NB4 (cell line): ENCODE measurements around the gene SUPT20H.

Experiments used
- DNase-seq: peaks from one replicate; pipeline ENCODE4 v3.0.0; 2010; ENCODE audit warnings: low read depth
- H3K4me3 ChIP-seq: one replicate; pipeline ENCODE4 v1.5.1; 2011; ENCODE audit warnings: mild to moderate bottlenecking, low read depth, low read length, moderate library complexity
- MYC ChIP-seq: IDR thresholded peaks from 2 replicates; pipeline ENCODE4 v1.6.1; 2011; ENCODE audit warnings: low read depth, low read length
- POLR2A ChIP-seq: IDR thresholded peaks from 2 replicates; pipeline ENCODE4 v1.6.1; 2011; ENCODE audit warnings: mild to moderate bottlenecking; ENCODE audit not compliant: insufficient read length; ENCODE audit errors: extremely low read depth
- TF ChIP-seq, protein P1 (sequence below): IDR thresholded peaks from 2 replicates; pipeline ENCODE4 v1.6.1; 2011; ENCODE audit warnings: low read depth, low read length
- TF ChIP-seq, protein P2 (sequence below): IDR thresholded peaks from one replicate; pipeline ENCODE4 v1.5.1; 2012; ENCODE audit warnings: low read depth, low read length

SUPT20H gene

GRCh38 chr13:37076818-37077217 is 17.3 kb upstream of the SUPT20H start:
- no peak for TF ChIP-seq MYC
- no peak for TF ChIP-seq POLR2A
- TF ChIP-seq, protein P1, sequence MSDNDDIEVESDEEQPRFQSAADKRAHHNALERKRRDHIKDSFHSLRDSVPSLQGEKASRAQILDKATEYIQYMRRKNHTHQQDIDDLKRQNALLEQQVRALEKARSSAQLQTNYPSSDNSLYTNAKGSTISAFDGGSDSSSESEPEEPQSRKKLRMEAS = no peak
- TF ChIP-seq, protein P2, sequence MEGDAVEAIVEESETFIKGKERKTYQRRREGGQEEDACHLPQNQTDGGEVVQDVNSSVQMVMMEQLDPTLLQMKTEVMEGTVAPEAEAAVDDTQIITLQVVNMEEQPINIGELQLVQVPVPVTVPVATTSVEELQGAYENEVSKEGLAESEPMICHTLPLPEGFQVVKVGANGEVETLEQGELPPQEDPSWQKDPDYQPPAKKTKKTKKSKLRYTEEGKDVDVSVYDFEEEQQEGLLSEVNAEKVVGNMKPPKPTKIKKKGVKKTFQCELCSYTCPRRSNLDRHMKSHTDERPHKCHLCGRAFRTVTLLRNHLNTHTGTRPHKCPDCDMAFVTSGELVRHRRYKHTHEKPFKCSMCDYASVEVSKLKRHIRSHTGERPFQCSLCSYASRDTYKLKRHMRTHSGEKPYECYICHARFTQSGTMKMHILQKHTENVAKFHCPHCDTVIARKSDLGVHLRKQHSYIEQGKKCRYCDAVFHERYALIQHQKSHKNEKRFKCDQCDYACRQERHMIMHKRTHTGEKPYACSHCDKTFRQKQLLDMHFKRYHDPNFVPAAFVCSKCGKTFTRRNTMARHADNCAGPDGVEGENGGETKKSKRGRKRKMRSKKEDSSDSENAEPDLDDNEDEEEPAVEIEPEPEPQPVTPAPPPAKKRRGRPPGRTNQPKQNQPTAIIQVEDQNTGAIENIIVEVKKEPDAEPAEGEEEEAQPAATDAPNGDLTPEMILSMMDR = no peak
- no peak for DNase-seq
- no peak overlapping the region for H3K4me3 ChIP-seq

DNA sequence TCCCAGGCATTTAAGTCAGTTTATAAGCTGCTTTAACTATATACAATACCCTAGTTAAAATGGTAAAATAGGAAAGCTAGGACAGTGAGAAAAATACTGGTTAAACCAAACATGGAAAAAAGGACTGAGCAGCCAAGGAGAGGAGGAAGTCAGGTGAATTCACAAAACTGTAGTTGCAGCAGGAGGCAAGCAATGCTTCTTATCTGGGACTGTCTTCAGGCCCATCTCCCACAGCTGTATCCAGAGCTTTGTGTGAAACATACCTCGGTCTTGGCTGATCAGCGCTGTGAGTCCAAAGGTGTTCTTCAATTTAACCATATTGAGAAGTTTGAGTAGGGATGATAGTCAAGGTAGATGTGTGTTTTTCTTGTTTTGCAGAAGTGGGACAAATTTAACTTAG is 15.7 kb upstream of the SUPT20H start:
- no peak for TF ChIP-seq MYC
- TF ChIP-seq, protein P1 = no peak
- TF ChIP-seq, protein P2 = no peak
- TF ChIP-seq POLR2A = no peak
- H3K4me3 ChIP-seq = no peak overlapping the region
- no peak for DNase-seq

DNA sequence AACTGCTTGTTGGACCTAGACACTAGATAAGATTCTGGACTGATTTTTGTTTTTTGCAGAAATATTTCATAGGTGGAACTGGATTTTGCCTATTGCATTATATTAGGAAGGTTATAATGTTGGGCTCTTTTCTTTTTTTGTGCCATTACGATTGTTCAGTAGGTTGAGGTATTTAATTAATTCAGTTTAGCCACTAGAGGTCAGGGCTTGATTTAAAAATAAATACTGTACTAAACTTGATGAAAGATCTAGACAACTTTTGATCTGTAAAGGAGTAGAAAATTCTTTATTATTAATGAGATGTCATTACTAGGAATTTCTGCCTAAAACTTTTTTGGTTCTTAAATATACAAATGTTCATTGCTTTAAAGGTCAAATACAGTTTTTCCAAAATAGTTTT is 15.2 kb upstream of the SUPT20H start:
- no peak overlapping the region for H3K4me3 ChIP-seq
- TF ChIP-seq POLR2A (no peak), MYC (no peak)
- TF ChIP-seq, protein P2 = no peak
- TF ChIP-seq, protein P1 = no peak
- DNase-seq = peak; percentile 37

GRCh38 chr13:37072024-37072423 is 12.5 kb upstream of the SUPT20H start:
- no peak overlapping the region for H3K4me3 ChIP-seq
- TF ChIP-seq, protein P2 = no peak
- TF ChIP-seq MYC = no peak
- TF ChIP-seq, protein P1 = no peak
- no peak for TF ChIP-seq POLR2A

DNA sequence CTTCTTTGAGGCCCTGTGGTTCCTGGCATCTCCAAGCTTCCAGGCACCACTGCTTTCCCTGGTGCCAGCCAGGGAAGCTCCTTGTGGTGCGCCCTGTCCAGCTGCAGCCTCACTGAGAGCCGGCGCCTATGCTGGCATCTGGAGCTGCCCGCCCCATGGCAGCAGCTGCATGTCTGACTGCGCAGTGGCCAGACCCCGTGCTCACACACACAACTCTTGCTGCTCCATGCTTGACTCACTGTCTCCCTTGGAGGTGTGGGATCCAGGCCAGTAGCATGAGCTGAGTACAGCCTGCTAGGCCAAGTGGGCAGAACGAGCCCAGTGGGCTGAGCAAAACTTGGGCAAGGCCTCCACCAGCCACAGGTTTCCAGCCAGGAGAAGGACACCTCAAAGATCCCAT is 11.5 kb upstream of the SUPT20H start:
- DNase-seq = no peak
- TF ChIP-seq POLR2A (no peak), MYC (no peak)
- TF ChIP-seq, protein P2 = no peak
- TF ChIP-seq, protein P1 = no peak
- H3K4me3 ChIP-seq = no peak overlapping the region

More at GRCh38 chr13:37072024-37072423, 12.5 kb upstream of the SUPT20H start:
- no peak for DNase-seq

DNA sequence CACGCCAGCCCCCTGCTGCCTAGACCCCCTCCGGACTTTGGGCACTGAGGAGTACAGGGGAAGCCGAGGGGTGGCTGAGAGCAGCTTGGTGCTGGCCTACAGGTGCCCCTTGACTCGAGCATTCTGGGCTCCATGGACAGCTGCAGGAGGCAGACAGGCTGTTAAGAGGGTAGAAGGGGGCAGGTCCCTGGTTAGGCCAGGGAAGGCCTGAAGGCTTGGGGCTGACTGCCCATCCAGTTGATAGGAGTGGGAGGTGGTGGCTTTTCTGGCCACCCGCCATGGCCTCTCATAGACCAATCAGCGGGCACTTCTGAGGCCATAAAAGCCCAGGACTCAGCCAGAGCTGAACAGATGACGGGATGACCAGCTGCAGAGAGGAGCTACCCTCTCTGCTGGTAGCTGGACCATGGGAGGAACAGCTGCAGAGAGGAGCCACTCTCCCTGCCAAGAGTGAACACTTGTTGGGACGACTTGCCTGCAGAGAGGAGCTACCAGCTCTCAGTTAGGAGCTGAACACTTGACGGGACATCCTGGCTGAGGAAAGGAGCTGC is 10.7 kb upstream of the SUPT20H start:
- H3K4me3 ChIP-seq = no peak overlapping the region
- TF ChIP-seq, protein P1 = no peak
- no peak for TF ChIP-seq POLR2A
- TF ChIP-seq, protein P2 = no peak
- TF ChIP-seq MYC = no peak
- no peak for DNase-seq
